Left ventricle myocardium superior (tissue), 1 donor: Measurements from ENCODE around the gene KCNQ2. TPM values are rescaled to one million over a fixed set of nuclear protein-coding genes. Genes with fewer than 3 reads are reported as not detected.
A peak's percentile ranks its signal among the peaks of the same experiment; 100 is the strongest.

Source experiments
- ATAC-seq: fragments of 200-7000 bp; cut with Tn5 transposase; one replicate; pipeline ENCODE4 v1.9.1; 2020; ENCODE audit warnings: mild to moderate bottlenecking, moderate library complexity
- DNase-seq: peaks from one replicate; pipeline ENCODE4 v3.0.0-alpha.2; 2020
- intact Hi-C: fragments of 100-400 bp; cut with micrococcal nuclease; formaldehyde crosslinking; loops from one replicate; pipeline ENCODE4 v1.11.0; 2022
- total RNA-seq: library from RNA; stranded (reverse); fragmentation: NEBNext Ultra II Directional; extraction: Animal tissue kit (Norgen Biotek cat#: 25700); gene quantifications from one replicate; pipeline ENCODE4 v1.2.1, GENCODE V29; 2021
- donor health status: DM: no; HTN: yes; CAD: no; lungs with severe emphysema.

KCNQ2 gene
- total RNA-seq, 1 donor from 2014 or later, result 0.52 TPM

DNA sequence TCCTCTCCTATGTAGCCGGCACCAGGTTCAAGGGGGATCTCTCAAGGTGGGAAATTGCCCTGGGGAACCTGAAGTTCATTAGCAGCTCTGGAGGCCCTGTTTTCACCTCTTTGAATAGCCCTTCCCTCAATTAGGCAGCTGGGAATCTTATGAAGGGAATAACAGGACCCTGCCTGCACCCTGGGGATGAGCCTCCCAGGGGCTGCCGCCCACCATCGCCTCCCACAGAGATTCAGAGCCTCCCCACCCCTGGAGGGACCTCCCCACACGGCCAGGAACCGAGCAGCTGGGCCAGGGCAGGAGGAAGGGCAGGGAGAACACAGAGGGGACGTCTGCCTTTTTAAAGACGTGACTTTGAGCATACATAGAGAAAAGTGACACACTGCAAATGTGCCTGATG is 31.1 kb upstream of the KCNQ2 start:
- DNase-seq (no peak), ATAC-seq (no peak)
- intact Hi-C loops, result no loop called here

DNA sequence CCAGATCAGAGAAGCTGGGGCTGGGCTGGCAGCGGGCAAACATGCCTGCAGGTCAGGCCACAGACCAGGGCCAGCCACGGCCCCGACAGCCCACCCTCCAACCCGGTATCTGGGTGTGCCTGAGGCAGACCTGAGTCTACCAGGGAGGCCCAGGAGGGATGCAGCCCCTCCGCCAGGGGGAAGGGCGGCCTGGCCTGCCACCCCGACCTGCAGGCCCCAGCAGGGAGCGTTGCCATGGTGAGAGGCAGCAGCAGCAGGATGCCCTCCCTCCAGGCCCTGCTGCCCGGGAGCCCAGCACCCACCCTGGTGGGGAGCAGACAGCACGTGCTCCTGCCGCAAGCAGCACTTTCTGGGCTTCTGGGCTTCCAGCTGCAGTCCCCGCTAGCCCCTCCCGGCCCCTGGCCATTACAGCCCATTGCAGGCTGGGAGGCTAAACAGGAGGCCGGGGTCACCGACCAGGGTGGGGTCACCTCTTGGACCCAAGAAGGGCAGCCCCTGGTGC is 30.3 kb upstream of the KCNQ2 start:
- no peak for DNase-seq
- intact Hi-C loops, result no loop called here
- ATAC-seq, result no peak

DNA sequence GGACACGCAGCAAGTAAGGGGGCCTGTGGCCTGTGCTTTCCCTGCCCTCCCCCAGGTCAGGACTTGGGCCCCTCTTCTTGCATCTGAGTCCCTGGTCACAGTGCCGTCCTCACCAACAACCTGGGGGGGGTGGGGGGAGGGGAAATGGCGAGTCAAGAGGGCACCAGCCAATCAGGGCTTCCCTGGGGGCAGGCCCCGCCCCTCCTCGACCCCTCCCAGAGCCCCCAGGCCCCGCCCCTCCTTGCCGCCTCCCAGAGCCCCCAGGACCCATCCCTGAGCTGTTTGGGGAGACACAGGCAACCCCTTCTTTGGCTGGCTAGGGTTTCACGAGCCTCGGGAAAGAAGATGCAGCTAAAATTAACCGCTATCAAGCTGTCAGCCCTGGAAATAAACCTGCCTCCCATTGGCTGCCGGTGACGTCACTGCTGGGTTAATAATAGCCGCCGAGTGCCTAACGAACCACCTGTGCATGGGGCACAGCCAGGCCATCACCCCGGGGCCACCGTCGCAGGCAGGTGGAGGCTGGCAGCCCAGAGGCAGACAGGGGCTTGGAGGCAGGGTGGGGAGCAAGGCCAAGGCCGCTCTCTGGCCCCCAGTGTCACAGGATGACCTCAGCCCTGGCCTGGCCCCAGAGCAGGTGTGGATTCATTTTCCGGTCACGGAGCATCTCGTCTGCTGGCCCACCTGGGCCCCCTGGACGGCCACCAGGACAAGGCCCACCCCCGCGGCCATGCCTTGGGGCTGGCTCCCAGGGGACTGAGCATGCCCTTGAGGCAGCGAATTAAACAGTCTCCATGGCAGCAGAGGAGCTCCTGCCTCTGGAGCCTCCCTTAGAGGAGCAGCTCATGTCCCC is 29.6 kb upstream of the KCNQ2 start:
- DNase-seq (peak; percentile 86), ATAC-seq (peak; percentile 62)
- intact Hi-C loops, result no loop called here

DNA sequence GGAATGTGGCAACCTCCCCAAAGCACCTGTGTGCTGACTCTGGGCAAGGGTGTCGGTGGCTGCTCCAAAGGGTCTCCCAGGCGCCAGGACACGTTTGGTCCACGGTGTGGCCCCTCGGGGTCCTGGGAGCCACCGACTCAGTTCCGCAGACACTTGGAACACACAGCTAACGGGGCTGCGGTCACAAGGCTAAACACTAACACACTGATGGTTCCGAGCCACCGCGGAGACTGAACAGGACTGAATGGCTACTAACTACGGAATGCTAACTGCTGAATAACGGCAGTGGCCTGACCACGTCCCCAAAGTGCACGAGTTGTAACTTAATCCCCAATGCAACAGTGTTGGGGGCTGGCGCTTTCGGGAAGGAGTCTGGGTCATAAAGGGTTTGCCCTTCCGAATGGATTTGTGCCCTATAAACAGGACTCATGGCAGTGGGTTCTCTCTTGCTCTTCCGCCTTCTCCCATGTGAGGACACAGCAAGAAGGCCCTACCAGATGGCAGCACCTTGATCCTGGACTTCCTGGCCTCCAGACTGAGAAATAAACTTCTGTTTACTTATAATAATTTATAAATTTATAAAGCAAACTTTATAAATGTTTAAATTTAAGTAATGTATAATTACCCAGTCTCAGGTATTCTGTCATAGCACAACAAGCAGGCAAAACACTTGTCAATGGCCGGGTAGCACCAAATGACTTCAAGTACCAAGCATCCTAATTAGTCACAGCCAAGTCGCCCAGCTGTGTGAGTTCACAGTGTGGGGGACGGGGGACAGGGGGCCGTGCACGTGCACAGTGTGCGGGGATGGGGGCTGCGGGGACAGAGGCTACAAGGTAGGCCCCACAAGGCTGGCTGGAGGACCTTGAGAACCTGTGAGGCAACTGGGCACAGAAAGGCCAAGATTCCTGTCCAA is 28.7 kb upstream of the KCNQ2 start:
- ATAC-seq (no peak), DNase-seq (no peak)
- intact Hi-C loops, result no loop called here

DNA sequence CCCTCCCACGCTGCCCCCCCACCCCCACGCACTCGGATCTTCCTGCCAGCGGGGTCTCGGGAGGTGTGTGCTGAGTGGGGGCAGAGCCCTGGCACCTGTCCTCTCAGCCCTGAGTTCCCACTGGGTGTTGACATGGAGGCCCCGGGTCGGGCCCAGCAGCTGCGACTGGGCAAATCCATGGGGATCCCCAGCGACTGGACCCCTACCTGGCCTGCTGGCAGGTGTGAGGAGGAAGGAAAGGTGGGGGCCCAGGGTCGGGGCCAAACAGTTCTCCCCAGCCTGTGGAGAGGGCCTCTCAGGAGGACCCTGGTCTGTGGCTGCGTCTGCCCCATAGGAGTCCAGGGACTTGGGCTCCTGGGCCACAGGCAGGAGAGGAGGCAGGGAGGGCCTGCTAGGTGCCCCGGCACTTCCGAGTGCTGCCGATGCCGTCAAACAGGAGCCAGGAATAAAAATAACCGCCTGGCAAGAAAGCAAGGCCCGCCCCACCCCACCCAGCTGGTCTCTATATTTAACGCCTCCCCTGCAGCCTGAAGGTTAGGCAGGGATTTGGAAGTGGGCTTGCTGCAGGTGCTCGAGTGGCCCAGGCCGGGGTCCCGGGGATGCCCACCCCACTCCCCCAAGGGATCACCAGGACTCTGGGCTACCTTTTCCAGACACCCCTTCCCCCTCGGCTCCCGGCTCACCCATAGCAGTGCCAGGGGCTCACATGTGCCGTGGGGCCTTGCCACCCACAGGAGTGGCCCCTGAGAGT is 27.9 kb upstream of the KCNQ2 start:
- intact Hi-C loops, result no loop called here
- ATAC-seq (peak; percentile 54), DNase-seq (peak; percentile 73)

DNA sequence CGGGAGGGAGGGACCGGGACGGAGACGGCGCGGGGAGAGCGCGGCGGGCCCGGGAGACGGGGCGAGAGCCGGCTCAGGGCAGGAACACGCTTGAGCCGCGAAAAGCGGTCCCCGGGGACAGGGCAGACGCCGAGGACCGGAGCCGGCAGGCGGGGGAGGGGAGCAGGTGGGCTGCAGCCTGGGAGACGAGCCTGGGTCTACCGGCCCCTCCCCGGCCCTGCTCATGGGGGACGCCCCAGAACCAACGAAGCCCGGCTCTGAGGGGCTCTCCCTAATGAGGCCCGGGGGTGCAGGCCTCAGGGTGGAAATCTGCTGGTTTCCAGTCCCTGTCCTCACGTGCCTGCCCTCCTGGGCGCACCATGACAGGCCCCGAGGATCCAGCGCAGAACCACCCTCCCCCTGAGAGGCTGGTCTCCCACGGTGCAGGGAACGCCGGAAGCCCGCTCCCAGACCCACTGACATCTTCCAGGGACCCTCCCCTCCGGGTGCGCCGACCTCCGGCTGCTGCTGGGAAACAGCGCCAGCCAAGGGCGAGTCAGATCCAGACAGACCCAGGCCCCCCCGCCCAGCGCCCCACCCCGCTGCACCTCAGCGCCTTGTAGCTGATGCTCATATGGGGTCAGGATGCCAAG is 27.0 kb upstream of the KCNQ2 start:
- intact Hi-C loops, result no loop called here
- ATAC-seq, result peak; percentile 0

DNA sequence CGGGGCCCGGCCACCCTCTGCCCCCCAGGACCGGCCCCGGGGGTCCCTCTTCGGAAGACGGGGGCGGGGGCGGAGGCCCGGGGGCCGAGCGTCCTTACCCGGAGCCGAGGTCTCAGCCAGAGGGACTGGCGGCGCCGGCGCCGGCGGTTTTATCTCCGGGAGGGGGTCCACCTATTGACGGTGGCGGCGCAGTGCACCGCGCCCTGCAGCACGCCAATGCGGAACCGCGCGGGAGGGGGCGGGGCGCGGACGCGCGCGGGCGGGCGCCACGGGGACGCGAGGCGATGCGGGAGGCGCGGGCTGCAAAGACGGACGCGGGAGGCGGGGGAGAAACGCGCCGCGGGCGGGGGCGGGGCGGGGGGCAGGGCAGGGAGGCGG is 26.5 kb upstream of the KCNQ2 start, which contains the start of gene EEF1A2:
Gene EEF1A2 (minus strand): TSS at position 124 of the 378 bp plus-strand sequence. CDS start 1,320 bp downstream, outside the sequence.
- DNase-seq, result peak; percentile 84
- intact Hi-C loops, result no loop called here
- ATAC-seq, result peak; percentile 10

More for the DNA sequence above, 27.0 kb upstream of the KCNQ2 start:
- no peak for DNase-seq

DNA sequence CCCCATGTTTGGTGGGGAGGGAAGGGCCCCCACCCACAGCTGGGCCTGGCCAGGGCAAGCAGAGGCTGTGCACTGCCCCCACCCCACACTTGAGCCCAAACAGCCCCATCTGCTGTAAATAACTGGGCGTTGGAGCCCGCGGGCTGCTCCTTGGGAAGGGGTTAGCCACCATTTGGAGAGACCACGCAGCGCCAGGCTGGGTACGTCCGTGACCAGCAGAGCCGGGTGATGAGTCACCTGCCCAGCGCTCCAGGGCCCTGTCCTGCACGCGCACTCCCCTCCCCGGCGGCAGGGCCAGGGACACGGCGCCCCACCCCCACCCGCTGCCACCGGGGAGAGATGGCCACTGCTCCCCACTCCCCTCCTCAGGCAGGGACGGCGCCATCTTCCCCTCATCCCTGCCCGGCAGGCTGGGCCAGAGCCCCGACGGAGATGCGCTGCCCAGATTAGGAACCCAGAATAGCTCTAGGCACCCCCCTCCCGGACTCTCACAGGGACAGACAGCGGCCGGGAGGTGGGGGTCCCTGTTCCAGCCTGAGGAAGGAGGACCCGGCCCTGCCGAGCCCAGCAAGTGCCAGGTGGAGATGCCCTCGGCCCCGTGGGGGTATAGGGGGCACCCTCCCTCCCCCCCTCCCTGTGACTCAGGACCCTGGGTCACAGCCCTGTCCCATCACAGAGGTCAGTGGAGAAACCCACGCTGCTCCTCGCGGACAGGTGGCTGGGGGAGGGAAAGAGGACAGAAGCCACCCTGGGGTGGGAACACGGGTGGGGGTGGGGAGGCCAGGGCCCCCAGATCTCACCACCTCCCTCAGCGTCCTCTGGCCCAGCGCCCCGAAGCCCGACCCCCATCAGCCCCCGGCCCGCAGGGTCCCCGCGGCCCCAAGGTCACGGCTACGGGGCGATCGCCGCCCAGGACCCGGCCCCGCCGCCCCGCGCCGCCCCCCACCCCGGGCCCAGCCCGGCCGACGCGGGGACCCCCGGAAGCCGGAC is 25.8 kb upstream of the KCNQ2 start:
- DNase-seq (peak; percentile 84), ATAC-seq (peak; percentile 52)
- intact Hi-C loops, result no loop called here

DNA sequence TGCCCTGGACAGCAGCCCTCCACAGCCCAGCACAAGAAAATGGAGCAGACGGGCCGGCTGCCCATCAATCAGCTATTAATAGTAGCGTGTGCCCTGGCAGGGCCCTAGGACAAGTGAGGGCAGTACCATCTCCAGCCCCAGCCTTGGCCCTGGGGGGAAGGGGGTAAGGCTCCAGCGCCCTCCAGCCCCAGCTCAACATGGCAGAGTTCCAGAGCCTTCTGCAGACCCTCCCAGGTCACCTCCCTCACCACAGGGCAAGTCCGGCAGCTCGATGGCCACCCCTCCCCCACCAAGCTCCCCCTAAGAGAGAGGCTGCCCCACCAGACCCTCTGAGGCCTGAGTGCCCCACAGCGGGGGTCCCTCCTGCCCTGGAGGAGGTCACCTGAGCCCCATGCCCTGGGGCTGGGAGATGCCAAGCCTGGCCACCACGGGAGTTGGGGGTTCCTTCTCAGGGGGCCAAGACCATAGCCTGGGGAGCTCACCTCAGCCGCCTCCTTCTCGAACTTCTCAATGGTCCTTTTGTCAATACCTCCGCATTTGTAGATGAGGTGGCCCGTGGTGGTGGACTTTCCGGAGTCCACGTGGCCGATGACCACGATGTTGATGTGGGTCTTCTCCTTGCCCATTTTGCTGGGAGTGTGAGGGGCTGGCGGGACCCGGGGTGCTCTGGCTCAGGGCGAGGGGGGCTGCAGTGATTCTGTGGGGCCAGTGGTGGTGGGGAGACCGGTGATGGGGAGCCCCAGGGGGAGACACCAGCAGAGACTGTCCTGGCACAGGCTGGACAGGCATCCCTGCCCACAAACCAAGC is 24.9 kb upstream of the KCNQ2 start:
- intact Hi-C loops, result no loop called here
- peak; percentile 61 for ATAC-seq
- DNase-seq, result peak; percentile 76

DNA sequence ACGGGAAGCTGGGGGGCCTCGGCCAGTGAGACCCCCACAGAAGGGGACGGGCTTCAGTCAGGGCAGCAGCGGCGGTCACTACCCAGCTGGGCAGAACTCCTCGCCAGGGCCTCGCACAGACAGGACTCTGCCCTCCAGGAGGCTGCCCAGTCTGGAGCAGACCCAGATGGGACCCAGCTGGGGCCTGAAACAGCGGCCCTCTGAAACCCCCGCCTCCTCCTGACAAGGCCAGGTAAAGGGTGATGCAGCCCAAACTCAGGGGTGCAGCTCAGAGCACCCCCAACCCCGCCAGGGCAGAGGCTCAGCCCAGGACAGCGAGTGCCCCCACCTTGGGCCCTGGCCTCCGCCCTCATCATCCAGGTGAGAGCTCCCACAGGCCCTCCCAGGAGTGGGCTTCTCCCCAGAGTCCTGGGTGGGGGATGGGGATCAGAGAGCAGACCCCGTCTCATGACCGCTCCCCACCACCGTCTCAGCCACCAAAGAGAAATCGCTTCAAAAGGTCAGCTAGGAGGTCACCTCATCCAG is 24.2 kb upstream of the KCNQ2 start:
- no peak for DNase-seq
- ATAC-seq, result no peak

DNA sequence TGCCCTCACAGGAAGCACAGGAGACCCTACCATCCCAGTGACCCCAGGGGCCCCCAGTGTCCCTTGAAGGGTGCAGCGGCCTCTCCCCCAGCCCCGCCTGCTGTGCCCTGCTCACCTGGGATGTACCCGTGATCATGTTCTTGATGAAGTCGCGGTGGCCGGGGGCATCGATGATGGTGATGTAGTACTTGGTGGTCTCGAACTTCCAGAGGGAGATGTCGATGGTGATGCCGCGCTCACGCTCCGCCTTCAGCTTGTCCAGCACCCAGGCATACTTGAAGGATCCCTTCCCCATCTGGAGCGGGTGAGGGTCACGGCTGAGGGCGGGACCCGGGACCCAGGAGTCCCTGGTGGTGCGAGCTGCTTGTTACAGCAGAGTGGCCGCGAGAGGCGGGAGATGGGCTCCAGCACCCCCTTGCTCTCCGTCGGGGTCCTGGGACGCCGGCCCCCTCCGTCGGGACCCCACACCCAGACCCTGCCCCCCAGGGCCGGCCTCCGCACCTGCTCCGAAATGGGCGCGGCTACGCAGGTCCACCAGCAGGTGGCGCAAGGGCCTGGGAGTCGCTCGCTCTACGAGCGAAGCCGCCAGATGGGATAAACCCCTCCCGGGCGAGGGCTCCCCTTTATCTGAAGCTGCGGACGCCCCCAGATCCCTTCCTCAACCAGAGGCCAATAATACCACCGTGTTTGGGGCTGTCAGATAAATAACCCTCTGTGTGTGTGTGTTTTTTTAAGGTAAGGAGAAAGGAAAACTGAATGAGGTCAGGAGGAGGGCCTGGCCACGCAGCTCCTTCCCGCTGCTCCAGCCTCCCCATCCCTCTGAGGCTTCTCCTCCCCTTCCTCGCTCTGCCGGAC is 23.5 kb upstream of the KCNQ2 start:
- intact Hi-C loops, result no loop called here
- DNase-seq, result peak; percentile 82
- peak; percentile 34 for ATAC-seq

More for the DNA sequence above, 24.2 kb upstream of the KCNQ2 start:
- intact Hi-C loops, result no loop called here

DNA sequence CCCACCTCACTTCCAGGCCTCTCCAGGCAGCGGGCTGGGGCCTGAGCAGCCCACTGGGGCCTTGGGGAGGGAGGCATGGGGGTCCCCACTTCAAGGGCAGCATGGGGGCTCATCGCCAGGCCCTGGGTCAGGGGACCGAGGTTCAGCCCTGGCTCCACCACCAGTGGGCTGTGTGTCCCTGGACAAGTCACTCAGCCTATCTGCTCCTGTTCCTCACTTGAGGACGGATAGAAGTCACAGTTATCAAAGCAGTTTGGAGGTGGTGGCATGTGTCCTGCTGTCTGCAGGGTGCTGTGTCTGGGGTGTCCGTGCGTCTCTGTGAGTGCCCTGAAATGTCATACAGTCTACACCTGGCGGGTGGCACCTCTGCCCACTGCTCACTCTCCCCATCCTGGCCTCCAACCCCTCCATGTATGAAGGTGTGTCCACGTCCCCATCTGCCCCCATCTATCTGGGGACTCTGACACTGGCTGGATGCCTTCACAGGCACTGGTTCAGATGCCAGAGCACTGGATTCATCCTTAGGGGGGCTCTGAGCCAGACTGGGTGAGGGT is 22.8 kb upstream of the KCNQ2 start:
- intact Hi-C loops, result no loop called here
- DNase-seq (no peak), ATAC-seq (no peak)

DNA sequence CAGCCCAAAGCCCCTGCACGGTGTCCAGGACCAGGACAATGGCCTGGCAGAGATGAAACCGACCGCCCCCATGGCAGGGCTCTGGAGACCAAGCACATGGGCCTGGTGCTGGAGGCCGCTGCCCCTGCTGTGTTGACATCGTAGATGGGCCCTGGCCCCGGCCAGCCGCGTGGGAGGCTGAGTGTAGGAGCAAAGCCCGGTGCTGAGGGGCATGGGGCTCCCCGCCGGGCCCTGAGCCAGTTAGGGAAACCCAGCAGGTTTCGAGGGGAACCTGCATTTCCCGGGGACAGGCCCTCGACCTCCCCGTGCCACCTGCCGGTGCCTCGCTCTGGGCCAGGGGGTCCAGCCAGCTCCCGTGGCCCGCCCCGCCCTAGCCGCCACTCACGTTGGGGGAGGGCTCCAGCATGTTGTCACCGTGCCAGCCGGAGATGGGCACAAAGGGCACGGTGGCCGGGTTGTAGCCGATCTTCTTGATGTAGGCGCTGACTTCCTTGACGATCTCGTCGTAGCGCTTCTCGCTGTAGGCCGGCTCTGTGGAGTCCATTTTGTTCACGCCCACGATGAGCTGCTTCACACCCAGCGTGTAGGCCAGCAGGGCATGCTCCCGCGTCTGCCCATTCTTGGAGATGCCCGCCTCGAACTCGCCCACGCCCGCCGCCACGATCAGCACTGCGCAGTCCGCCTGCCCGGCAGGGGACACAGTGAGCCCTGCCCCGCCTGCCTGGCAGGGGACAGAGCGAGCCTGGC is 22.1 kb upstream of the KCNQ2 start:
- intact Hi-C loops, result no loop called here
- no peak for DNase-seq
- ATAC-seq, result no peak

DNA sequence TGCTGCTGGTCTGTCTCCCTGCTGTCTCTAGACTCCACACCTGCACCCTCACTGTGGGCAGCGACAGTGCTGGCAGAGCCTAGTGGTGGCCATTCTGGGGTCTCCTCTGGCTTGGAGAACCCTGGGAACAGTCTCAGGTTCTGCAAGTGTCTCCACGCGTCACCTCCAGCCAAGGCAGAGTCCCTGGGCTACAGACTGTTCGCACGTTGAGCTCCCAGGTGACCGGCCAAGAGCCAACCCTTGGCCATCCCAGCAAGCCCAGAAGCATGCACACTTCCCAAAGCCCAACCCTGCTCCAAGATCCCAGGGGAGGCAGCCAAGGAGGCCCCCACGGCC is 21.6 kb upstream of the KCNQ2 start:
- no peak for ATAC-seq
- DNase-seq, result no peak
- intact Hi-C loops, result no loop called here

DNA sequence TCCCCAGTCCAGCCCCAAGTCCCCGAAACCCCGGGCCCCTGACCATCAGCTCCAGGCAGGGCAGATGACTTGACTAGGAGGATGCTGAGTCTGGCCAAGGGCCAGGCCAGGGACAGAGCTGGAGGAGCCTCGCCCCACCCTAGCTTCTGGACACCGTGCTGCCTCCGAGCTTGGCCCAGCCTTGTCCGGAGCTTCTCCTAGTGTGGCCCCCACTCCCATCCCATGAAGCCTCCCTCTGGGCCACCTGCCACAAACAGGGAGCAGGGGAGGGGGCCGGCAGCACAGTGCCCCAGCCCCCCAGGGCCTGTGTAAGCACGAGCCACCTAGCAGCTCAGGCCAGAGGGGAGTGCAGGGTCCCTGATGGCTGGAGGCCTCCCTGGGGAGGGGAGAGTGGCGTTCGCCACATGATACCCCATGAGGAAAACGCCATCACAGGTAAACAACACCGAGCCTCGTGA is 21.1 kb upstream of the KCNQ2 start:
- intact Hi-C loops, result no loop called here
- ATAC-seq, result no peak
- no peak for DNase-seq
